Stimulated activated naive CD4-positive, alpha-beta T cell (primary cell): ENCODE data around the gene NPW.

Experiments used
- DNase-seq, 6 experiments: peaks; one replicate each; lab custom pipeline; 2025; lab: John Stamatoyannopoulos, UW

The NPW gene

DNA sequence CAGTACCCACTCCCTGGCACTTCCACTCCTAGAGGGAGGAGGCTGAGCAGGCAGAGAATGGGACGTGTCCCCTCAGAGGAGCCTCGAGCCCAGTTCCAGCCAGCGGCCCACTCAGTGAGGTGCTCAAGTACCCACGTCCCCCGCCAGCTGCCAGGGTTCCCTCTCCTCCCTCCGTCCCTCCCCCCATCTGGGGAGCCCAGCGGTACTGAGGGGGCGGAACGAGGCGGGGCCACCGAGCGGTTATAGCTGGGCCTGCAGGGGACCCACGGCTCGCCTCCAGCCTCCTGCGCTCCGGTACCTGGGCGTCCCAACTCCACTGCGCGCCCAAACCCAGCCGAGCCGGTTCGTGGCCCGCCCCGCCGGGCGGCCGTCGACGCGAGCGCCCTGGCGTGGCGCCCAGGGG lies at the start of gene NPW:
TSS of gene NPW (plus strand) at position 268 of the 403 bp plus-strand sequence.
- peak in 1 of 6 experiments; percentile 16 for DNase-seq

DNA sequence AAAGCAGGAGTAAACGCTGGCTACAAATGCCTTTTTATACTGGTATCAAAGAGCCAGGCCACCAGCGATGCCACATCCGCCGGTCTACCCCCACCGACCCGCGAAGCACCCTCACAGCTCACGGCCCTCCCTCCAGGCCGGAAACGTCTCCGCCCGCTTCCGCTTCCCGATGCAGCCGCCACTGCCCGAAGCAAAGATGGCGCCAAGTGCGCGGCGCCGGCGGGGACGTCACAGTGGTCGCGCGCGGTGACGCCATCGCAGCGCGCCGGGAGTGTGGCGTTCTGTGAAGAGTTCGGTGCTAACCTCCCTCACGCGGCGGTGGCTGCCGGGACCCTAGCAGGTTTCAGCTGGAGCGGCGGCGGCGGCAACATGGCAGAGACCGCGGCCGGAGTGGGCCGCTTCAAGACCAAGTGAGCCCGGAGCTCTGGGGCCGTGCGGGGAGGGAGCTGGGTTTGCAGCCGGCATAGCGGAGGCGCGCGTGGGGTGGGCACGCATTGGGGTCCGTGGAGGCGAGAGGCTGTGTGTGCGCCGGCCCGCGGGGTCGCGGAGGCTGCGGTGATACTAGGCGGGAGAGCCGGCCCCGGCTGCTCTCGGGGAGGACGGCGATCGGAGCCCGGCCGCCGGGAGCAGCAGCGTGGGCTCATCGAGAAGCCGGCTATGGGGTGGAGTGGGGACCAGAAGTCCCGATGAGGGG lies 47.6 kb upstream of the NPW start, which contains the start of gene TBL3:
TSS of gene TBL3 (plus strand) at position 258 of the 694 bp plus-strand sequence. CDS start at position 370, 112 bp downstream.
- DNase-seq = peak; percentile 93 to 97 (median 95)

DNA sequence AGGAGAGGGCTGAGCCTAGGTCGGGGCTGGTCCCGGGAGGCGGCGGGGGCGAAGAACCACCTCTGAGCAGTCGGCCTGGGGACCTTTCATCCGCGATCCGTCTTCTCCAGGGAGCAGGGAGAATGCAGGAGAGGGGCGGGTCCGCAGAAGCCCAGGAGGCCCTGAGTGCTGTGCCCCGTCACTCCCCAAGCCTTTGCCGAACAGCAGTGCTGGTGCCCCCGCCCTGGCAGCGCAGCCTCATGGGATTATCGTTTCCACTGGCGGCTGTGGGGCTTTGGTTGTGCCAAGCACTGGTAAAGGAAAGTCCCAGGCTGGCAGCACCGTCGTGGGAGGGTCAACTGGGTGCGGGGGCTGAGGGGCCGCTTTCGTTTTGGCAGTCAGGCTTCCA lies 47.1 kb upstream of the NPW start:
- peak in 1 of 6 experiments; percentile 16 for DNase-seq

GRCh38 chr16:1973461-1974156 lies 46.0 kb upstream of the NPW start:
- no peak for DNase-seq

DNA sequence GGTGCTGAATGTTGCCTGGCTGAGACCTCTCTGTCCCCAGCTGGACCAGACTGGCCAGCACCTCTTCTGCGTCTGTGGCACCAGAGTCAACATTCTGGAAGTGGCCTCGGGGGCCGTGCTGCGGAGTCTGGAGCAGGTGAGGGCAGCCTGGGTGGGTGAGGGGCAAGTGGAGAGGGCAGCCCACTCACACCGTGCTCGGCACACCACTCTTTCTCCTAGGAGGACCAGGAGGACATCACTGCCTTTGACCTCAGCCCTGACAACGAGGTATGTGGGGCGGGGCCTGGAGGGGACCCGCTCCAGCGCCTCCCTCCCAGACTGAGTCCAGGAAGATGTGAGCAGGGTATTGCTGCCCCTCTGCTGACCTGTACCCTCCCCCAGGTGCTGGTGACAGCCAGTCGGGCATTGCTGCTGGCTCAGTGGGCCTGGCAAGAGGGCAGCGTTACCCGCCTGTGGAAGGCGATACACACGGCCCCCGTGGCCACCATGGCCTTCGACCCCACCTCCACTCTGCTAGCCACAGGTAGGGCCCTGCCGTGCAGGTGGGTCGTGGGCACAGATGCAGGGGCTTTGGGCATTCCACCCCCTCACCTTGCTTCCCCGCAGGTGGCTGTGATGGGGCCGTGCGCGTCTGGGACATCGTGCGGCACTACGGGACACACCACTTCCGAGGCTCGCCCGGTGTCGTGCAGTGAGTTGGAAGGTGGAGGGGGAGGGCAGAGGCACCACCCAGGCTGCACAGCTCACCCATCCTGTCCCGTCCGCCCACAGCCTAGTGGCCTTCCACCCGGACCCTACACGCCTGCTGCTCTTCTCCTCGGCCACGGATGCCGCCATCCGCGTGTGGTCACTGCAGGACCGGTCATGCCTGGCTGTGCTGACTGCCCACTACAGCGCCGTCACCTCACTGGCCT lies 45.2 kb upstream of the NPW start:
- no peak for DNase-seq

DNA sequence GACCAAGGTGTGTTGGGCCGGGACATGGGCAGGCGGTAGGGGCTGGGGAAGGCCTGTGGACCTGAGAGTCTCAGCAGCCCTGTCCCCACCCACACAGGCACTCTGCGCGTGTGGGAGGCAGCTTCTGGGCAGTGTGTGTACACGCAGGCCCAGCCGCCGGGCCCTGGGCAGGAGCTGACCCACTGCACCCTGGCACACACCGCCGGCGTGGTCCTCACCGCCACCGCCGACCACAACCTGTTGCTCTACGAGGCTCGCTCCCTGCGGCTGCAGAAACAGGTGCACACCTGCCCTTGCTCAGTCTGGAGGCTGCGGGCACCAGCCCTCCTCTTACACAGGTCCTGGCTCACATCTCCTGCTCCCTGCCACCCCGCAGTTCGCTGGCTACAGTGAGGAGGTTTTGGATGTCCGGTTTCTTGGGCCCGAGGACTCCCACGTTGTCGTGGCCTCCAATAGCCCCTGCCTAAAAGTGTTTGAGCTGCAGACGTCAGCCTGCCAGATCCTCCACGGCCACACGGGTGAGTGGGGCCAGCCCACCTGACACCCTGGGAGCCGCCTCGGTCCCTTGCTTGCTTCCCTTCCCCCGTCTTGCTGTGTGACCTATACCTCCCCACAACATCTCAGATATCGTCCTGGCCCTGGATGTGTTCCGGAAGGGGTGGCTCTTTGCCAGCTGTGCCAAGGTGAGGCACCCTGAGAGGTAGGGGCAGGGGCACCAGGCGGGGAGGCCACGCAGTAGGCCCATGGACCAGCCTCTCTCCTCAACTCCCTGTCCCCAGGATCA lies 44.0 kb upstream of the NPW start:
- no peak for DNase-seq

GRCh38 chr16:1976216-1976520 lies 43.4 kb upstream of the NPW start:
- DNase-seq = no peak

DNA sequence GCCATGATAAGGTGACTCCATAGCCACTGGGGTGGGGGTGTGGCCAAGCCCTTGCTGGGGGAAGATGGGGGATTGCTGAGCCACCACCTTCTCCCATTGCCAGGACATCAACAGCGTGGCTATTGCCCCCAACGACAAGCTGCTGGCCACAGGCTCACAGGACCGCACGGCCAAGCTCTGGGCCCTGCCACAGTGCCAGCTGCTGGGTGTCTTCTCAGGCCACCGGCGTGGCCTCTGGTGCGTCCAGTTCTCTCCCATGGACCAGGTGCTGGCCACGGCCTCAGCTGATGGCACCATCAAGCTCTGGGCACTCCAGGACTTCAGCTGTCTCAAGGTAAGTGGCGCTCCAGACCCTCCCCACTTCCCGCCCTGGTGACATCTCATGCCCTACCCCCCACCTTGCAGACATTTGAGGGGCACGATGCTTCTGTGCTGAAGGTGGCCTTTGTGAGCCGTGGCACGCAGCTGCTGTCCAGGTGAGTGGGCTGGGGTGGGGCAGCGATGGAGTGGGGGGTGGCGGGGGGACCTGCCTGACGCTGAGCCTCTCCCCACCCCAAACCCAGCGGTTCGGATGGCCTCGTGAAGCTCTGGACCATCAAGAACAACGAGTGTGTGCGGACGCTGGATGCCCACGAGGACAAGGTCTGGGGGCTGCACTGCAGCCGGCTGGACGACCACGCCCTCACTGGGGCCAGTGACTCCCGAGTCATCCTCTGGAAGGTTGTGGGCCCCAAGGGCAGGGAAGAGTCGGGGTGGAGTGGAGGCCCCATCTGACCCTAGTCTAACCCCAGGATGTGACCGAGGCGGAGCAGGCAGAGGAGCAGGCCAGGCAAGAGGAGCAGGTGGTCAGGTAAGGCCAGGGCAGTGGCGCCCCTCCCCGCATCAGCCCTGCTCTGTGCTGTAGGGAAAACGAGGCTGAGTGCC lies 42.4 kb upstream of the NPW start:
- no peak for DNase-seq

DNA sequence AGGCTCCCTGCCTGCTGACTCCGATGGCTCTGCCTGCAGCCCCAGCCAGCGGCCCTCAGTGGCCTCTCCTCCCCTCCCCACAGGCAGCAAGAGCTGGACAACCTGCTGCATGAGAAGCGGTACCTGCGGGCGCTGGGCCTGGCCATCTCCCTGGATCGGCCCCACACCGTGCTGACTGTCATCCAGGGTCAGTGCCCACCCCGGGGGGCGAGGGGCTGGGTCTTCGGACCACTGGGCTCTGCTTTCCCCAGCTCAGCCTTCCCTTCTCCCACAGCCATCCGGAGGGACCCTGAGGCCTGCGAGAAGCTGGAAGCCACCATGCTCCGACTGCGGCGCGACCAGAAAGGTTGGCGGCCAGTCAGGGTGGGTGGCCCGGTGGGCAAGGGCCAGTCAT lies 41.7 kb upstream of the NPW start:
- DNase-seq = no peak

DNA sequence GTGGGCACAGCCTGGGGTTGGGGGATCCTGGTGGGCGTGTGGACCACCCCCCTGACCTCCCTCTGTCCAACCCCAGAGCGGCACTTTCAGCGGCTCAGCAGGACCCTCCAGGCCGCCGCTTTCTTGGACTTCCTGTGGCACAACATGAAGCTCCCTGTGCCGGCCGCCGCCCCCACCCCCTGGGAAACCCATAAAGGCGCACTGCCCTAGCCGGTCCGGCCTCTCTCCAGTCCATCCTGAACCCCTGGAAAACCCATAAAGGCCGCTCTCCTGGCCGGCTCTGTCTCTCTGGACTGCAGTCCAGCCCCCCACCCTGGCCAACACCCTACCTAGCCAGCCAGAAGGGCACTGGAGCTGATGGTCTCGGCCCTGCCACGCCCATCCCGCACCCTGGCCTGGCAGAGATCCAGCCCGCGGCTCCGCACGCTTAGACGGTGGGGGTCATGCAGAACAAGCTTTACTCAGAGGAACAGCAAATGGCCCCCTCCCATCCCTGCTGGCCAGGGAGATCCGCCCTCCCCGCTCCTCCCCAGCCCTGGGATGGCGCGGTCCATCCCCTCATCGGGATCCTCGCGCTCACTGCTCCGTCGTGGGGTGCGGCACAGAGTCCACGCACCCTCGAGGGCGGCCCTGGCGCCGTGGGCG lies 41.0 kb upstream of the NPW start:
- DNase-seq = no peak

DNA sequence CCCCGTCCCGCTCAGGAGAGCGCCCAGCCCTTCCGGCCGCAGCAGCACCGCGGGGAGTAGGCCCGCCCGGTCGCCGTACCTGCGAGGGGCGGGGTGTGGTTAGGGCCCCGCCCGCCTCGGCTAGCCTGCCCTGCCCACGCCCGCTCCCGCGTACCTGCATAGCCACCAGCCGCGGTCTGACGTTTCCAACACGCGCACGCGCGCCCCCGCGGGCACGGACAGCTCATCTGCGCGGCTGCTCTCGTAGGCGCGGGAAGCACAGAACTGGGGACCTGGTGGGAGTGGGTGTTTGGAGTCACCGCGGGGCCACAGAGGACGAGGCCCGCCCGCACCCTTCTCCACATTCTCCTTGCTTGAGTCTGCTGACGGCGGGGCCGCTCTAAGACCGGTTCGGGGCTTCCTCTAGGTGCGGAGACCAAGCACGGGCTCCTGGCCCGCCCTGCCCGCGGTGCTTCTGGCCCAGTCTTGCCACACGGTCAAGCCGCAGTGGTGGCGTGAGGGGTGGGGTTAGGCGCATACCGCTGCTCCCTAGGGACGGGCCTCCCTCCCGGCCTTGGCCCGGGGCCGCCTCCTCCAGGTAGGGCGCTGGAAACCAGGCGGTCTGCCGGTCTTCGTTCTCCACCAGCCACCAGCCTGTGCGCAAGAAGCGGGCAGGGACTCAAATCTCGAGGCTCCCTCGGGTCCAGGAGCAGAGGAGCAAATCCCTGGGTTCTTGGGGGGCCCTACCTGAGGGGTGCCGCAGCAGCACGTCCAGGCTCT lies 40.1 kb upstream of the NPW start:
- no peak for DNase-seq

GRCh38 chr16:1980030-1980769 lies 39.4 kb upstream of the NPW start:
- no peak for DNase-seq

DNA sequence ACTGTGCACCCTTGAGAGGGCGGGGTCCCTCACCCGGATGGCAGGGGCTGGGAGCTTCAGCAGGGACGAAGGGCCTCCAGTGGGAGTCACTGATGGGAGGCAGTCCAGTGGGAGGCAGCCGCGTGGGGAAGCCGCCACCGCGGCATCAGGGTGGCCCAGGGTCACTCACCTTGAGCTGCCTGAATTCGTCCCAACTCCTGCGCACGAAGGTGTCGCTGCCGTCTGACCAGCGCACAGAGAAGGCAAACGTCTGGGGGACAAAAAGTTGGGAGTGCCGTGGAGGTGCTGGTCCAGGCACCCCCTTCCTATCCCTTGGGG lies 38.9 kb upstream of the NPW start:
- no peak for DNase-seq

- no peak for DNase-seq
Measured at GRCh38 chr16:1981398-1981836, 38.2 kb upstream of the NPW start, which contains the start of gene NOXO1. Gene NOXO1, minus strand, starts transcription at chr16:1981469. Its CDS starts 290 bp downstream, at chr16:1981179.

DNA sequence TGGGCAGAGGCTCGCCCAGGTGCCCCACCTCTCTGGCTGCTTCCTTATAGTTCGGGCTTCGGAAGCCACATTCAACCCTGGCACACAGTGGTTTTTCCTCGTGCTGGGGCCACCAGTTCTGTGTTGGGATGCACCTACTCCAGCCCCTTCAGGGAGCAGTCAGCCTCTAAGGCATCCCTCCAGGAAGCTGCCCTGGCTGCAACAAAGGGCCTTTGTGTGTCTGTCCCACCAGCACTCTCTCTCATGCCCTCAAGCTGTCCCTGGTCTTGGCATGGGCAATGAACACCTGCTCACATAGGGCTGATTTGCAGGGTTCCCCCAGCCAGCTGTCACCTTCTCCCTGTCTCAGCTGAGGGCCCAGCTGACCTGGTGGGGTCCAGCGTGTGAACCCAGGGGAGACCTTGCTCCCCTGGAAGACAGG lies 37.6 kb upstream of the NPW start:
- no peak for DNase-seq

GRCh38 chr16:1982991-1983543 lies 36.5 kb upstream of the NPW start:
- DNase-seq = no peak

GRCh38 chr16:1983544-1984346 lies 35.8 kb upstream of the NPW start, which contains the start of gene GFER:
Gene GFER, plus strand, starts transcription at chr16:1984193. Its CDS starts 26 bp downstream, at chr16:1984219.
- peak in 5 of 6 experiments; percentile 15 to 58 (median 46) for DNase-seq
